GM12891 (cell line): ENCODE results near the gene CX3CL1.

ENCODE experiments used
- DNase-seq: peaks from one replicate; pipeline ENCODE4 v3.0.0; 2011; ENCODE audit warnings: low spot score; ENCODE audit not compliant: insufficient read length
- FAIRE-seq: peaks from 2 replicates; lab custom pipeline; 2011; peaks lifted over from hg19 to GRCh38; lab: Jason Lieb, UNC
- PAX5 ChIP-seq: IDR thresholded peaks from 2 replicates; pipeline ENCODE4 v1.6.1; 2011; ENCODE audit warnings: low read length, moderate library complexity, mild to moderate bottlenecking; ENCODE audit not compliant: insufficient read depth, severe bottlenecking
- POLR2A ChIP-seq: IDR thresholded peaks from 2 replicates; pipeline ENCODE4 v1.6.1; 2011; ENCODE audit warnings: low read depth, low read length, control low read depth
- POLR2AphosphoS5 ChIP-seq: IDR thresholded peaks from 2 replicates; pipeline ENCODE4 v1.6.1; 2011; ENCODE audit warnings: low read depth, low read length, control low read depth
- POU2F2 ChIP-seq: IDR thresholded peaks from 2 replicates; pipeline ENCODE4 v1.6.1; 2011; ENCODE audit warnings: low read depth, mild to moderate bottlenecking, control low read depth, low read length, moderate library complexity
- SPI1 ChIP-seq: IDR thresholded peaks from 2 replicates; pipeline ENCODE4 v1.6.1; 2011; ENCODE audit warnings: low read depth, low read length, control low read depth
- TAF1 ChIP-seq: IDR thresholded peaks from 2 replicates; pipeline ENCODE4 v1.6.1; 2011; ENCODE audit warnings: low read depth, low read length, control low read depth

CX3CL1 gene

DNA sequence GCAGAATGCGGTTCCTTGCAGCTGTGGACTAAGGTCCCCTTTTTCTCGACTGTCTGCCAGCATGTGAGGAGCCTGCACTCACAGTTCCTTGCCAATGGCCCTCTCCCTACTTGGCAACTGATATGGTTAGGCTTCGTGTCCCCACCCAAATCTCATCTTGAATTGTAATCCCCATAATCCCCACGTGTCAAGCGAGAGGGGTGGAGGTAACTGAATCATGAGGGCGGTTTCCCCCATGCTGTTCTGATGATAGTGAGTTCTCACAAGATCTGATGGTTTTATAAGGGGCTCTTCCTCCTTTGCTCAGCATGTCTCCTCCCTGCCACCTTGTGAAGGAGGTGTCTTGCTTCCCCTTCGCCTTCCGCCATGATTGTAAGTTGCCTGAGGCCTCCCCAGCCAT, 55.0 kb downstream of the CX3CL1 start:
- DNase-seq: no peak
- FAIRE-seq: peak; percentile 33
- no peak for TF ChIP-seq POU2F2
- no peak for TF ChIP-seq PAX5
- no peak for TF ChIP-seq TAF1
- TF ChIP-seq POLR2AphosphoS5: 0 out of 2 replicates have a peak, but pooled peaks have one; percentile 15

DNA sequence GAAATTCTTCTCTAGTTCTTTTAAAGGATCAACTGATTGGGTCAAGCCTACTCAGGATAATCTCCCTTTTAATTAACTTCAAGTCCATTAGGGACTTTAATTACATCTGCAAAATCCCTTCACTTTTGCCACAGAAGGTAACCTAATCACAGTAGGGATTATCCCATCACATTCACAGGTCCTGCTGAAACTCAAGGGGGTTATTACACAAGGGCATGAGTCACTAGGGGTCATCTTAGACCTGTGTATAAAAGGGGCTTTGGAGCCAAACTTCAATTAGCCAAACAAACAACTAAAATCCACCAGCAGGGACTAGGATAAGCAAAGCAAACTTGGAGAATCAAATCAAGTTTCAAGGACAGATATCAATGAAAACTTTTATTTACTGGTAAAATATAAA, 55.5 kb downstream of the CX3CL1 start:
- no peak for FAIRE-seq
- TF ChIP-seq TAF1 (no peak), PAX5 (no peak), POLR2AphosphoS5 (no peak), POU2F2 (no peak), POLR2A (no peak), SPI1 (no peak)

DNA sequence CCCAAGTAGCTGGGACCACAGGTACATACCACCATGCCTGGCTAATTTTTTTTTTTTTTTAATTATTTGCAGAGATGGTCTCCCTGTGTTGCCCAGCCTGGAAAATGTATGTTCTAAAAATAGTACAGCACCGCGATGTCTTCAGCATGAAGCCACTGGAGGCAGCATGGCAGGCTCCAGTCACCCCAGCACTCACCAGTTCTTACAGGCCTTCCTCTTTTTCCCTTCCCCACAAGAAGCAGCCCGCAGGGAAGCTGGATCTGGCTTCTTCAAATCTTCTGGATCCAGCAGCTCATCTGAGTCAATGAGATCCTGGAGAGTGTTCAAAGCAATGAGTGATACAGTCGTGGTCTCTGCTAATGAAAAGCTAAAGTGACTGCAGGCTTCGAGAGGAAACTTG, 58.7 kb downstream of the CX3CL1 start:
- no peak for DNase-seq
- no peak for FAIRE-seq
- TF ChIP-seq POU2F2 (no peak), POLR2AphosphoS5 (no peak), POLR2A (no peak), PAX5 (no peak), SPI1 (no peak), TAF1 (no peak)

More for the DNA sequence above, 55.5 kb downstream of the CX3CL1 start:
- no peak for DNase-seq

DNA sequence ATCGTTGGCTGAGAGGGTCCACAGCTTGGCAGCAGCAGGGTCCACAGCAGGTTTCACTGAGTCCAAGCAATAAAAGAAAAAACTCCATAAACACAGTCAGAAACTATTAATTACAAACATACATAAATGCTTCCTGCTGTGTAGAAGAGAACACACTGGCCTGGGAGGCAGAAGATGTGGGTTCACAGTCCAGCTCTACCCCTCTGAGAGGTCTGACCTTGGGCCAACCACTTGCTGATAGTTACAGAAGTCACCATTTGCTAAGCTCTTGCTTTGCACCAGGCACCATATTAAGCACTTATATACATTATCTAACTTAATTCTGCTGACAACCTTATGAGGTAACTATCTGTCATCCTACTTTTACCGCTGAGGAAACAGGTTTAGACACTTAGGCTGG, 60.2 kb downstream of the CX3CL1 start:
- DNase-seq: no peak
- no peak for FAIRE-seq
- TF ChIP-seq POLR2A (no peak), TAF1 (no peak), SPI1 (no peak), PAX5 (no peak), POLR2AphosphoS5 (no peak), POU2F2 (no peak)

DNA sequence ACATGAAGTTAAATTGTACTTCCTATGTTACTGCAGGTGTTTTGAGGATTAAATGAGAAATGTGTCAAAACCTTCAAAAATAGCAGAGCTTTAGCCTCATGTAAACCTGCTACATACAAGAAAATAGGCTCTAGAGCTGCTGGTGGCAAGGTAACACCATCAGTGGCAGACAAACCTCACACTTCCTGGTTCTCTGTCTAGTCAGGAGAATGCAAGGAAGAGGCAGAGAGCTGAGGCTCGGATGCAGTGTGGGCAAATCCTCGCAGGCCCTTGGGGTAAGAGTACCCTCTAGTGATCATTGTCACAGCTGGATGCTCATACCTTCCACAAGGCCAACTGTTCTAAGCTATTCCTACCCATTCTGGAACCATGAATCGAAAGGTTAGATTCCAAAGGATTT, 60.7 kb downstream of the CX3CL1 start:
- no peak for FAIRE-seq
- TF ChIP-seq SPI1 (no peak), POLR2A (no peak), POLR2AphosphoS5 (no peak), POU2F2 (no peak), PAX5 (no peak)
- no peak for DNase-seq

DNA sequence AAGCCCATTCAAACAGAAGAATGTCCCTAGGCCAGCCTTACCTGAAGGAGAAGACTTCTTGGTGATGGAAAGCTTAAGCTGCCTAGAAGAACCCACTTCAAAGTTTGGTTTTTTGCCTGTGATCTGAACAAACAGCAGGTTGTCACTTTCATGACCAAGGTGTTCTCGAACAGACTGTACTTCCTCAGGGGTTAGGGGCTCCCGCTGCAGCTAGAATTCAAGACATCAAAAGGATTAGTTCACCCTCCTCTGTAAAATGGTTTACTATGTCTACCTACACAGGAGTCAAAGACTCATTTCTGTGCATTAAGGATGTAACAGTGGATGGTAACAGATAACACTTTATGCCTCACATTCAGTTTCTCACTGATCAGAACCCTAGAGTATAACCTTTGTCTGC, 61.7 kb downstream of the CX3CL1 start:
- FAIRE-seq: no peak
- TF ChIP-seq SPI1 (no peak), PAX5 (no peak), POU2F2 (no peak), TAF1 (no peak)
- DNase-seq: no peak
